ENCODE data around the gene MTAP.

MTAP gene

DNA sequence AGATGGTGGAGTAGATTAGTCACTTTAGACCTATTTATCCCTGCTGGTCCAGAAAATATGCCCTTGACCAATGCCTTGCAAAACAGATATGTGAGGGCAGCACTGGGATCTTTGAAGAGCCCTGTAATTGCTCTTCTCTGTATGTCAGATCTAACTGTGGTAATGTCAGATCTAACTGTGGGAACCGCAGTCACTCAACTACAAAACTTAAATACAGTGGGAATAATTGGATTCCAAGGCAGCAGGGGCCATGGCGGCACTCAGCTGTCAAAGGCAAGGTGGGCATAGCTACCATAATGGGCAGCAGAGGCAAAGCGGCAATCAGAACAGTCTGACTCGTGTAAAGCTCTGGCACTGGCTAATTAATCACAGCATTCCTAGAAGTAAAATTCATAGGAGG lies 46.2 kb downstream of the MTAP start:
- DNase-seq (ENCODE audit: low read depth), result no peak
- TF ChIP-seq, protein P1, sequence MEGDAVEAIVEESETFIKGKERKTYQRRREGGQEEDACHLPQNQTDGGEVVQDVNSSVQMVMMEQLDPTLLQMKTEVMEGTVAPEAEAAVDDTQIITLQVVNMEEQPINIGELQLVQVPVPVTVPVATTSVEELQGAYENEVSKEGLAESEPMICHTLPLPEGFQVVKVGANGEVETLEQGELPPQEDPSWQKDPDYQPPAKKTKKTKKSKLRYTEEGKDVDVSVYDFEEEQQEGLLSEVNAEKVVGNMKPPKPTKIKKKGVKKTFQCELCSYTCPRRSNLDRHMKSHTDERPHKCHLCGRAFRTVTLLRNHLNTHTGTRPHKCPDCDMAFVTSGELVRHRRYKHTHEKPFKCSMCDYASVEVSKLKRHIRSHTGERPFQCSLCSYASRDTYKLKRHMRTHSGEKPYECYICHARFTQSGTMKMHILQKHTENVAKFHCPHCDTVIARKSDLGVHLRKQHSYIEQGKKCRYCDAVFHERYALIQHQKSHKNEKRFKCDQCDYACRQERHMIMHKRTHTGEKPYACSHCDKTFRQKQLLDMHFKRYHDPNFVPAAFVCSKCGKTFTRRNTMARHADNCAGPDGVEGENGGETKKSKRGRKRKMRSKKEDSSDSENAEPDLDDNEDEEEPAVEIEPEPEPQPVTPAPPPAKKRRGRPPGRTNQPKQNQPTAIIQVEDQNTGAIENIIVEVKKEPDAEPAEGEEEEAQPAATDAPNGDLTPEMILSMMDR (IDR thresholded peaks at IDR 0.05; ENCODE audit: control insufficient read depth, insufficient read depth, low read depth, low read length, missing control alignments), result no peak

GRCh38 chr9:21852754-21853153 lies 50.3 kb downstream of the MTAP start:
- TF ChIP-seq, protein P1 (IDR thresholded peaks at IDR 0.05; ENCODE audit: control insufficient read depth, insufficient read depth, low read depth, low read length, missing control alignments), result no peak
- H3K4me3 ChIP-seq (ENCODE audit: control insufficient read depth, low read depth, low read length), result no peak overlapping the region
- no peak for DNase-seq (ENCODE audit: low read depth)

More for the DNA sequence above, 46.2 kb downstream of the MTAP start:
- H3K4me3 ChIP-seq (ENCODE audit: control insufficient read depth, low read depth, low read length), result no peak overlapping the region

GRCh38 chr9:21853414-21853813 lies 51.0 kb downstream of the MTAP start:
- TF ChIP-seq, protein P1 (IDR thresholded peaks at IDR 0.05; ENCODE audit: control insufficient read depth, insufficient read depth, low read depth, low read length, missing control alignments), result no peak
- DNase-seq (ENCODE audit: low read depth), result no peak
- H3K4me3 ChIP-seq (ENCODE audit: control insufficient read depth, low read depth, low read length), result no peak overlapping the region

DNA sequence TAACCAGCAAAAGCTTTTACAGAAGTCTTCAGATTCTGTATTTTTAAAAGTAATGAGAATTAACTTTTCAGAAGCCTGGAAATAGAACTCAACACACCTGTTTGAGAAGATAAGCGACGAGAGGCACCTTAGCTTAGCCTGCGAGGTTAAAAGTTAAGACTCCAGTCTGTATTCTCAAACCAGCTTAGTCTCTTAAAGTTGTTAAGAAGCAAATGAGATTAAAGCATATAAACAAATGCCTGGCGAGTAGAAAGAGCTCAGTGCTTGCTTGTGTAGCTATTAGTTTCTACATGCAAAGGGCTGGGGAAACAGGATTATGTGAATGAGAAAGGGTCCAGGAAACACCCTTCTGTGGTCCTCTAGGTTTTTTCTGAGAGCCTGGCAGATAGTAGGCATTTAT lies 51.7 kb downstream of the MTAP start:
- no peak overlapping the region for H3K4me3 ChIP-seq (ENCODE audit: control insufficient read depth, low read depth, low read length)
- TF ChIP-seq, protein P1 (IDR thresholded peaks at IDR 0.05; ENCODE audit: control insufficient read depth, insufficient read depth, low read depth, low read length, missing control alignments), result no peak
- DNase-seq (ENCODE audit: low read depth), result no peak

- H3K4me3 ChIP-seq (ENCODE audit: control insufficient read depth, low read depth, low read length), result no peak overlapping the region
- DNase-seq (ENCODE audit: low read depth), result no peak
- TF ChIP-seq, protein P1 (IDR thresholded peaks at IDR 0.05; ENCODE audit: control insufficient read depth, insufficient read depth, low read depth, low read length, missing control alignments), result no peak
These were observed 52.2 kb downstream of the MTAP start for GRCh38 chr9:21854594-21854993.

DNA sequence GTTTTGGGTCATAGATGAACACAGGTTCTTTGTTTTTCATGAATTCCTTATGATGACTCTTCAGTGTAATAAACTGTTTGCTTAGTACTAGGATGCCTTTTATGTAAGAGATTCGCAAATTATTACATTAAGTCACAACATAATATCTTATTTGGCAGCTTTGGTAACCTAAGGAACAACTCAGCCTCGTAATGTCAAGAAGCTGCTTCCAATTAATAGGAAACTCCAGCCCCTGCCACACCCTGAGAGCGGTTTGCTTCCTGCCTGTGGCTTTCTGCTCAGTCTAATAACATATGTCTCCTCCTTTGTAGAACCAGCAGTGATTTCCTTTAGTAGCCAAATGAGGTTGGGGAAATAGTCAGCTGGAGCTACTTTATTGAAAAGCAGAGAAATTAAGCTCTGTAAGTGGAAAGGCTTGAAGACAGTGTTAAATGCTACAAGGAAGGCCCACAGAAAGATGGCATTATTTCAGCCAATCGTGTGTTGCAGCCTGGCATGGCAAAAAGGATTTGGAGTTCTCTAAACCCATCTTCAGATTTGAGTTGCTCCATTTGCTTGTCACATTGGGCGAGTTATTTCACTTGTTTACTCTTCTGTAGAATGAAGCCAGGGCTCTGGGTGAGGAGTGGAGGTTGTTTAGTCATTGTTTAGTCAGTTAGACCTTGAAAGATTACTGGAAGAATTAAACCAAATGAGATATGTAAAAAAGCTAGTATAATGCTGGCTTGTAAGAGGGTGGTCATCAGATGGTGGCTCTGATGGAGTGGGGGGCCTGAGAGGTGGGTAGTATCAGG lies 54.1 kb downstream of the MTAP start:
- DNase-seq (ENCODE audit: low read depth), result peak; percentile 44
- TF ChIP-seq, protein P1 (IDR thresholded peaks at IDR 0.05; ENCODE audit: control insufficient read depth, insufficient read depth, low read depth, low read length, missing control alignments), result no peak
- H3K4me3 ChIP-seq (ENCODE audit: control insufficient read depth, low read depth, low read length), result no peak overlapping the region

Measured in AG09309 (cell line).